Activated gamma-delta T cell (primary cell): ENCODE measurements around the gene PDE5A.

ENCODE experiments used
- DNase-seq: peaks from one replicate; lab custom pipeline; 2025; lab: John Stamatoyannopoulos, UW

PDE5A gene

DNA sequence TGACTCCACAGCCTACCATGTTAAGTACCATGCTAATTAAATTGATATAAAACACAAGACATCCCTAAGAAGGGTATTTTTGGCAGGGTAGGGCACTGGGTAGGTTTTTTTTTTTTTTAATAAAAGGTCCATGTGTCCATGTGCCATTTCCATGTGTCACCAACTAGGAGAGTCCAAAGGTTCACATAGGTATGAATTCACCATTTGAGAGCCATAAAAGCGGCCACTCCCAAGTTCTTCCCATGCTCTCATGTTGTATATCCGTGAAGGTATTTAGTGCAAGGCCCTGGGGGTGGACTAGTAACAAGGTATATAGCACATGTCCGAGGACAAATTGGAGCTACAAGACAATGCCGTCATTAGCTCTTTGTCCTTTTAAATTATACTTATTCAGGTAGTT lies 107.3 kb downstream of the PDE5A start:
- no peak for DNase-seq

DNA sequence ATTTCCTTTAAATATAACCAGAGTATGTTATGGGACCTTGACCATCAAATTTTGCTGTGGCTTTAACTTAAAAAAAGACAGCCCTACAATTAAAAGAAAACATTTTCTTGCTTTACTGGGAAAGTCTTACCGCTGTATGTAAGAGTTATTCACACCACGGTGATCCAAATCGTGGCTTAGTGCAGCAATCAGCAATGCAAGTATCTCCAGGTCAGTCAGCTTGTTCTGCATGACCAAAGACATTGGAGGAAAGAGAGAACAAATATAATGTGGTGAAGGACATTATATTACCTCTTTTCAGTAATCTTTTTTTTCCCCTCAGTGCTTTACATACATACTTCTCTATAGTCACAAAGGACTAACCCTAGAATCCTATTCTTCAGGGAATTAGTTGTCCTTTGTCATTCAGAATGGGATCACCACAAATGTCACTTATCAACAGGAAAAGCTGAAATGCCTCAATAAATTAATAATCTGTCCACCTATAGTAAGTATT lies 109.6 kb downstream of the PDE5A start:
- no peak for DNase-seq

DNA sequence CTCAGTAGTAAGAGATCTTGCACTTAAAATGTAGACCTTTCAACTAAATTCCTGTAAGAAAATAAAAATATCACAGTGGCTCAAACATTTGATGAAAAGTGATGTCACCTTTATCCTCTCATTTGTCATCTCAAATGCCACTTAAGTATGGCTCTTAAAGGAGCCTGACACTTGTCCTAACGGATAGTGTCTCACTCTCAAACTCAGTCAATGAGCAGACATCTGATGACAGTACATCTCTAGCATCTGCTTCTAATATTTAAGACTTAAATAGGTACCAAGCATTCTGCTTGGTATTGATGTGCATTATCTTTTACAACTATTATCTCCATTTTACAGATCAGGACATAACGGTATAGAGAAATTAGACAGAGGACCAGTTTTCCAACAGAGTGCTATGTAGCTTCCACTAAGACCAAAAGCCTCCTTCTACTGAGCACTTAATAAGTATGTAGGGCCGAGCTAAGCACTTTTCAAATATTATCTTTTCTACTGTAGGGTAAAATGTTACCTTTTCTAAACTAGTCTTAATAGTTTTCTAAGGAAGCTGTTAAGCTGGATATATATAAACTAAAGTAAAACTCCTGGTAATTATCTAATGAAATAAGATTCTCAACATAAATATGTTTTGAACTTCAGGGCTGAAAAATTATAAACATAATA lies 110.2 kb downstream of the PDE5A start:
- DNase-seq = no peak

DNA sequence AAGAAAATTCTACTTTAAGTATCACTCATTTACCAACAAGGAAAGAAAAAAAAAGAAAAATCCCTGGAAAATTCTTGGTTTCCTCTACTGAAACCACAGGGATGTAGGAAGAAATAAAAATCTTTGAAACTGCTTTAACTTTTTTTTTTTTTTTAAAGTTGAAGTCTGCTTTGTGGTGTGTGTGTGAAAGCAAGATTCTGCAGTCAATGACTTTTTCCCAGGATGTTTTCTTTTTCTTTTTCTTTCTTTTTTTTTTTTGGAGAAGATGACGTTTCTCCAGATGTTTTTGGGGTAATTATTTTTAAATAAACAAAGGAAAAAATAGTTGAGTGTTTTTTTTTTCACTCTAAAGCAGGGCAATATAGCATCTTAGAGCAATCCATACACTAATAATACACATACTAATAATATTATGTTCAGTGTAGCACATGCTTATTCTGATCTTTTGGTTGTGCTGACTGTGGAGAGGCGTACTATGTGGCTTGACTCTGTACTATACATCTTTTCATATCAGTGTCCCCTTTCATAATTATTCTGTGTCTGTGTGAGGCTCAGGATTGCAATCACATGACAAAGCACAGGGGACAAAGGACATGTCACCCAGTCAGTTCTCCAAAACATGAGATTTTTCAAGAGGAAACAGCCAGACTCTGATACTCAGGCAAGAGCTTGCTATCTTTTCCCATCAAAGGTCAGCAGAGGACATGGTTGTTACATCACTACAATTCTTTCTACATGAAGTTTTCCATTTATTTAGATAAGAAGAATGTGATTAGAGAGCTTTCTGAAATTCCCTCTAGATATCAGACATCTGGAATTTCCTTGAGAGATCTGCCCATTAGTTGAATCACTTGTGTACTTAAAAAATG lies 111.0 kb downstream of the PDE5A start:
- no peak for DNase-seq

DNA sequence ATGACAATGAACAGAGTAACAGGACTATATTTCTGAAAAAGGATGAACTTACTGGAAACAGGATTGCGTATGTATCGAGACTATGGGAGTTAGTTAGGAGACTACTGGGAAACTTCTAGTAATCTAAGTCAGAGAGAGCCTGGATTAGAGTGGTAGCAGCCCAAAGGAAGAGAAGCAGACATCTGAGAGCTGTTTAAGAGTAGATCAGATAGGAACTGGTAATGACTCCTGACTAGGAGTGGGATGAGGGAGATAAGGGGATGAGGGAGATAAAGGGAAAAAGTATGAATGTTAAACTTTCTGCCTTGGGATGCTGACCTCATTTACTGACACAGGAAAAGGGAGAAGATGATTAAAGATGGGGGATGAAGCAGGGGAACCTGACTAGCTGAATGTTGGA lies 116.2 kb downstream of the PDE5A start:
- DNase-seq = no peak

DNA sequence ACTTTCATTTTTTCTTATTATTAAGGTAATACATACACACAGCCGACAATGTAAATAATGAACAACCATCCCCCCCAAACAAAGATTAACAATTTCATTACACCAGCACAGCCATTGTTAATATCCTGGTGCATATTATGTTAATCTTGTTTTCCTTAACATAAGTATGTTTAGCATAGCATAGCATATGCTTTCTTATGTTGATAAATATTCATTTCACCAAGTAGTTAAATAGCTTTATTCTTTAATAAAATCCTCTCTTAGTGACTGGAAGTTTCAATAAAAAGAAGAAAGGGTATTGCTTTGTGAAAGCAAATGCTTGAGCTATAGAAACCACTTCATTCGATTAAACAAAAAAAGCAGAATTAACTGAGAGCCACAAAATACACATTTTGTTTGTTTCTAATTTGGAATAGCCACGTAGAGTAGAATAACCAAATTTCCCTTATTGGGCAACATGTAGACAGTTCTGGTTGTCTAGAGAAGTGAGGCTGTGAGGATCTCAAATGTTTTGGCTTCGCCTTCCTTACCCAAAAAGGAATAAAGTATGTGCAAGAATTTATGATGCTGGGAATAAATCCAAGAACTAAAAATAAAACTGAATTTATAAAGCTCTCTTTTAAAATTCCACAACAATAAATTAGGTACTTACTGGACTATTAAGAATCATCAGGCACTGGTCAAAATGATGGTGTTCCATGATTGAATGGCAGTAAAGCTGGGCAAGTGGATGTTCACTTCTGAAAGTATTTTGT lies 118.0 kb downstream of the PDE5A start:
- DNase-seq = no peak

DNA sequence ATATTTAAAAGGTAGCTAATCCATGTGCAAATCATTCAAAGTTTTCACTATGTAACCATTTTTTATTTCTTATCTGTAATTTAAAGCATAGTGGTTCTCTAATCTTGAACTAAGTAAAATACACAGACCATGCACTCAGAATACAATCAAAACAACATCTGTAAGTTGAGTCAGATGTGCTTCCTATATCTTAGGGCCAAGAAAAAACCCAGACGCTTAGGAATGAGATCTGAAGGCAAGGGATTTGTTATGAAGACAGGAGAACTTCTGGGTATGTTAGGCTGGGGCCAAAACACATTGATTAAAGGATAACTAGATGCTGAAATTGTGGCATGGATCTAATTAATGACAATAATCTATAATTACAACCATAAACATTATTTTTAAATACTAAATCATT lies 120.3 kb downstream of the PDE5A start:
- DNase-seq = no peak

DNA sequence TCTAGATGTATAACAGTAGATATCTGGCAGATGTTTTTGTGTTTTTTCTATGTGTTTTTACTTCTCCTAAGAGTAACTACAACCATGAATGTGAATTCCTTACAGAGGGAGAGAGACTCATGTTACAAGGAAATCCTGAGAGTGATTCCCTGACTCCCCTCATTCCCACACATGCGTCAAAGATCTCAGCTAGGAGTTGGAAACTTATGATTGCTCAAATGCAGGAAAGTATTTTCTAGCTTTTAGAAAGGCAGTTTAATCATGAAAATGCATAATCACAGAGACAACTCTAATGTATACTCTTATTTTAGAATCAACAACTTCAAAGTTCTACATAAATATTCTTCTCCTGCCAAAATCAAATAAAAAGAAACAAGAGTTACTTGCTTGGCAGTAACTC lies 121.8 kb downstream of the PDE5A start:
- no peak for DNase-seq

DNA sequence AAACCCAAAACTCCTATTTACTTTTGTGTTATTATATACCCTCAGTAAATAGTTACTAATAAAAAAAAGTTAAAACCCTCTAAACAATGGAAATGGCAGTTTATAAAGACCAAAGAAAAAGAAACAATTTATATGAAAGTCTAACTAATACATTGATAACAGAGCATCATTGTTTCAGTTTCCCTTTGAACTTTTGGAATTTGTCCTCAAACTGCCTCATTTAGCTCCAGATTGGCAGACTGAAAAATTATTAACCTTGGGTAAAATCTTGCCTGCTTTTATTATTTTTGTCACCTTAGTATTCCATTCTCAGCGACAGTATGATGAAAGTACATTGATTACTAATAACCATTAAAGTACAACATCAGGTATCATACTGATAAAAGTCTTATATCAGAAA lies 124.0 kb downstream of the PDE5A start:
- DNase-seq = no peak

DNA sequence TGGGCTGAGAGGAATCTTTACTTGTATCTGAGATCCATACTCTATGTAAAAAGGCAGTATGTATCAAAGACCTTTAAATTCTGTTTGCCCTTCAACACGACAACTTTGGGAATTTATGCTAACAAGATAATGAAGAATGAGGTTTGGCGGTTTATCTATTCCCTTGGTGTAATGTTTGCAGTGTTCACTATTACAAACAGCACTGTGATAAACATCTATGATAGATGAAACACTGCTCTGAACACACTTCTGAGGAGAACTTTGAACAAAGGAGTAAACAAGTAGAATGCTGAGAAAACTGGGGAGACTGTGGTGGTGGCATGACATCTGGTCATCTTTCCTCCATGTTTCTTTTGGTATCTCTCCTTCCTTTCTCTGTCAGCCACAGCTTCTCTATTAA lies 126.9 kb downstream of the PDE5A start:
- DNase-seq = no peak

DNA sequence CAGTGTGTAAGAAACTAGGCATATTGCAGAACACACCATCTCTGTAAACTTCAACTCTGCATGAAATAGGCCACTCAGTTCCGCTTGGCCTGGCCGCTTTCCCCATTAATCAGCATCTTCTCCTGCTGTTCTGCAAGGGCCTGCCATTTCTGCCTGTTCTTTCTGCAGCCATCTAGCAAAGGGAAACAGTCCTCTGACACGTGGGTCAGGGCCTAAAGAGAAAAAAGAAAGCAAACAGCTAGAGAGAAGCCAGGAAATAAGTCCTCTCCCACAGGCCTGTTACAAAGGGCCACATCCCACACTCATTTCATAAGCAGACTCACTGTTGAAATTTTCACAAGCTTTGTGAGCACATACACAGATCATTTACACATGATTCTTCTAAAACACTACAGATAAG lies 130.1 kb downstream of the PDE5A start:
- DNase-seq = no peak

DNA sequence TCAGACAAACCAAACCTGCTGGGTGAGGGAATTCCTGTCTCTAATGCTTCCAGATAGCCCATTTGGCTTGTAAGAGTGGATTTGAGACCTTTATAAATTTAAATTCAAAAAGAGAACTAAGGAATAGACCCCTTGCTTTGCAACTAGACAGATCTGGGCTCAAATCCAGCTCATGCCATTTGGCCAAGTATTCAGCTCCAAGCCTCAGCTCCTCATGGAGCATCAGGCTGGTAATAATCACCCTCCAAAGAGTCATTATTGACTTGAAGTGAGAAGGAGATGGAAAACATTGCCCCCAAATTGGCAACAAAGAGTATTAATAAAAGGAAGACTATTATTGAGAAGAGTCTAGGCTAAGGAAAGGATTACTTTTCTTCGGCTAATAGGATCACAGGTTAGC lies 134.7 kb downstream of the PDE5A start:
- no peak for DNase-seq

DNA sequence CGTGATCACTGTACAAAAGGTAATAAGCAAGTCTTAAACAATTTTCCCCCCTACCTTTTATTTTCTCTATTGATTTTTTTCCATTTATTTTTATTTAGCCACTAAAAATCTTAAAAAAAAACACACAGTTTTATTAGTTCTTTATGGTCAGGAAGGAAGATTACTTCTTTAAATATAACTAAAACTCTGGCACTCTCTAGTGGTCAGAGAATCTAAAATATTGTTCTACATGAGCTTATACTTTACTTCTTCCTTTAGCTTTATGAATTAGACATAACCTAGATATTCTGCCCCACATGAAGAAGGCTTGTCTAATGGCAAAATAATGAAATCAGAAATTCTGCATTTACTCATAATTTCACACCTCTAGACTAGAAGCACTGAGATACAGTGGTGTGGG lies 135.2 kb downstream of the PDE5A start:
- DNase-seq = no peak

DNA sequence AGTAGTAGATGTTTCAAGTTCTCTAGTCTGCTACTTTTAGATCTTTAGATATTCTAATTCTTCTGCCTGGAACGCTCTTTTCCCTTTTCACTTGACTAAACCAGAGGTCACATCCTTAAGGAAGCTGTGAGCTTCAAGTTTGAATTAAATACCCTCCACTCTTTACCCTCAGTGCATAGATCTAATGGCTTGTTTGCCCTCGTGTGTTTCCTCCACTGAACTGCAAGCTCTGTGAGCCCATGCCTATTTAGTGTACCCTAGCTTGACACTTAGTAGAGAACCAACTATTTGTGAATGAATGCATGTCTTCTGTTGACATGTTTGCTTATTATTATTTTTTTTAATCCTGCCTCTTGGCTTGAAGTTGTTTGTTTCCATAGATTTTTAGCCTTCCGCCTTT lies 138.3 kb downstream of the PDE5A start:
- no peak for DNase-seq

DNA sequence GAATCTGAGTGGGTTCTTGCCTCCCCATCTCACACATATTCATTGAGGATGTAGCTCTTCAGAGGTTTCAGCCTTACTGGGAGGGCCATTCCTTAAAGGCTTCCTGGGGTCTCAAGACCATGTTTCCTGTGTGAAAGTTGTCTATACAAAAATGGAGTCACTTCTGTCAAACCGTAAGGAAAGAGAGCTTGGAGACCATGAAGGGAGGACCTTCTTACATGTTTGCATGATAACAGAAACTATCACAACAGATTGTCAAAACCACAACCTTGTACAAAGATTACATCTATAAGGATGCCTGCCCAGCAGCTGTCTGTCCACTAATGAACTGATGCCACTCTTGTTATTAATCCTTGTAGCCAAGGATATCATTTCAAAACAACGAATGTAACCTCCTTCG lies 139.3 kb downstream of the PDE5A start:
- DNase-seq = no peak

DNA sequence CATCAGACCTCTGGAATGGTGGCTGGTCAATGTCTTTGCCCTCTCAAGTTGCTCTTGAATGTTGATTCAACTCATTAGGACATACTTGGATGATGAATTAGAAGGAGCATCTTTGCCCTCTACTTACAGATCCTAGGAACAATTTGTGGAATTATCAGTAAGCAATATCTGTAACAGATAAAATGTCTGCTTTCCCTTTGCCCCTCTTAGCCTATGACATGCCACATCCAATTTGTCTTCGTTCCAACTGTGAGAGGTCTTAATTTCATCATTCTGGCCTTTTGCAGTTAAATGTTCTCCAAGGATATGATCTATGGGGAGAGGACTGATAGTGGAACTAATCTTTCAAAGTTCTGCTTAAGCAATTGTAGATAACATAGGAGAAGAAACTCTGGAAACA lies 148.3 kb downstream of the PDE5A start:
- DNase-seq = no peak

DNA sequence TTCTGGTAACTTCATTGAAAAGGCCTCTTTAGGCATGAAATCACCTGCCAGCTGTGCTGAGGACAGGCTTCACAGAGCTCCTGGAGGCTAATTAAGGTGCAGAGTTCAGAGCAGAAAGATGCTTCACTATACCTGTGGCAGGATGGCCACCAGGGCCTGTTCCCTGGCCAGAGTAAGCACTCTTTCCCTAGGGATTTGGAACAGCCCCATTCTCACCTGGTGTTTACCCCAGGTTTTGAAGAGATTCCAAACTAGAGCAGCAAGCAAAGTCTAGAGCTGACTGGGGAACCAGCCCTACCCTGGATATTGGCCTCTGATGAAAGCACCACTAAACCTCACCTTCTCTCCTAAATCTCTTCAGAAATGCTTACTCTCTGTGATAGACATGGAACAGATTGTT lies 148.8 kb downstream of the PDE5A start:
- DNase-seq = no peak

DNA sequence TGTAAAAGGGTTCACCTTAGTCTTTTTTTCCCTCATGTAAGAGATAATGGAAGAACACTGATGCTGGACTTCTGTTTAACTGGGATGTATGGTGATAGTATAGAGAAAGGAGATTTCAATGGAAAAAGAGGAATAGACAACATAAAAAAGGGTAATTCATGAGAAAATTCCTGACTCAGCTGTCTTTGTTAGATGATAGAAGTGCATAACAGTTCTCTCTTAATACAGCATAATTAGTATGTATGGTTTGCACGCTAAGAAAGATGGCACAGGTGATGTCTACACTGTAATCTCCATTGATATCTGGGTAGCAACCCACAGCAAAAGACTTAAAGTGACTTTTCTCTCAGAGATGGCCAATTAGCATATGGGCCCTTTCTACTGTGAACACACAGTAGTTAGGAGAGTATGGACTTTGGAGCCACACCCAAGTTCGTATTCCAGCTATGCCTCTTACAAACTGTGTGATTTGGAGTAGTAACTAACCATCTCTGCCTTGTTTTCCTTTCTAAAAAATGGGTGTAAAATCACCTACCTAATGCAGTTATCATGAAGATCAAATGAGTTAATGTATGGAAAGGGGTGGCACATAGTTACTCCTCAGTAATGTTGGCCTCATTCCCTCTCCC lies 149.3 kb downstream of the PDE5A start:
- DNase-seq = no peak

DNA sequence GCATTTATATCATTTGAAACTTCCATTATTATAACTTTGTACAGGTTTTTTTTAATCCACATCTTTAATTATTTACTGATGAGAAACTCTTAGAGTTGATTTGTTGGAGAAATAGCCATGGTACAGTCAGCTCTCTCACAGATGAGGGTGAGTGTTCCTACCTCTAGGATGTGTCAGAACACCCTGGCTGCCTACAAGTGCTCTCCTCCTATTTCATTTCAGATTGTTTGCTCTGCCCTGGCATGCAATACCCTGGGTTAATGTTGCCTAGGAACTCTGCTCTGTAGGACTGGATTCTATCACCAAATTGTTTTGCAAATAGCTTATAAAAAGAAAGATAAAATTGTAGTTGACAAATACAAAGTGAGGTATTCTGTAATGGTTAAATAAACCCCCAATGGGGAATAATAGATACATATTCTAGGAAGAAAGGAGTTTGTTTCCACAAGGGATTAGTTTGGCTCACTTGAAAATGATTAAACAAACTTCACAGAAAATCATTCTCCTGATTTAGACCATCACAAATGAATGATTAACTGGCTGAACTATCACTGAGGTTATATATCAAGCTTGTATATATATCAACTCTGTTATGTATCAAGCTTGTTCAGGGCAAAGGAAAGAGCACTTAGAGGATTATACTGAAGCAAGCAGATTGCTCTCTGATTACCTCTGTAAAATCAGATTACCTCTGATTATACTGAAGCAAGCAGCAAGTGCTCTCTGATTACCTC lies 150.0 kb downstream of the PDE5A start:
- DNase-seq = no peak

DNA sequence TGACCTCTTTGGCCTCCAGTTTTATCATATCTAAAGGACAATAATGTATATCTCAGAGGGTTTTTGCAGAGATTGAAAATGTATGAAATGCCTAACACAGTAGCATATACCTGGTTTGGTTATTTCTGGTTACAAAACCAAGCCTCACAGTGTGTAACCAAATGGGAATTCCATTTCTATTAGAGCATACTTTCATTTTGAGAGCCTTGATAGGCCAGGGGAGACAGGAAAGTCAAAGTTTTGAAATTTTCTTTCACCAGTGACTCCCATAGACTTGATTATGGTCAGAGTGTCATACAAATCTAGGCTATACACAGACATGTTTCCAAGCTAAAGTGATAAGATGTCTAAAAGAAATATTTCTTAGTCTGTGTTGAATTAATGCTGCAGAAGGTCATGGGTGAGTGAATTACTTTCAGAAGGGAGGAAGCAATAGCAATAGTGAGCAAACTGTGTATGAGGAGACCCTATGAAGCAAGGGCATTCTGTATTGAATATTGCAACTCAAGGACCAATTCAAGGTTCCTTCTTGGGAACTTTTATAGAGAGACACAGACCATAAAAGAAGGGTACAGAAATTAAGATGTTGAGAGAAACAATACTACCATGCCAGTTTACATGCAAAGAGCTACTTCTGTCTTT lies 151.1 kb downstream of the PDE5A start:
- DNase-seq = no peak

DNA sequence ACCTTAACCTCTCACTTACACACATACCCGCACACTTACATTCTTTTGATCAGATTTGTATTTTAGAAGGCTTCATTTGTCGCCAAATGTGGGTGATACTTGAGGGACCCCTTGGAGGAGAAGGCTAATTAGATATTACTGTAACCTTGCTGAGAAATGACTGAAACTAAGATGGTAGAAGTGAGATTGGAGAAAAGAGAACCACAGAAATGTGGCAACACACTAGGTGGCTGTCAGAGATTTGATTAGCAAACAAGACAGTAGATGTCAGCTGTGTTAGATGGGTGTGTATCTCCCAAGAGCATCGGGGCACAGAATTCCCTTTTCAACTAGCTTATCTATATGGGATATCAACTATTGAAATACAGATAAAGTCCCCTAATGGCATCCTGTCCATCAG lies 157.3 kb downstream of the PDE5A start:
- no peak for DNase-seq
